Activated CD4-positive, alpha-beta T cell treated with anti-CD3 and anti-CD28 coated beads for 36 hours (primary cell): Measurements from ENCODE around the gene HIVEP3. TPM values are rescaled to one million over a fixed set of nuclear protein-coding genes. Genes with fewer than 3 reads are reported as not detected.

Source experiments
- ATAC-seq: fragments of 200-7000 bp; cut with Tn5 transposase; one replicate; pipeline ENCODE4 v1.10.0; 2021; ENCODE audit warnings: mild to moderate bottlenecking, moderate library complexity
- CTCF ChIA-PET: fragments of 350-600 bp; sonication (Branson Sonifier 250); formaldehyde crosslinking; loops from one replicate; lab custom pipeline; 2021; ENCODE audit warnings: antibody characterized with exemption; lab: Charles Lee
- POLR2A ChIA-PET: fragments of 350-600 bp; sonication (Branson Sonifier 250); formaldehyde crosslinking; loops from one replicate; lab custom pipeline; 2021; ENCODE audit warnings: antibody characterized with exemption, inconsistent platforms; lab: Charles Lee
- DNase-seq: peaks from one replicate; pipeline ENCODE4 v3.0.0-alpha.2; 2020
- H3K27ac Mint-ChIP-seq: one replicate; pipeline ENCODE4 v1.8.0; 2021; ENCODE audit warnings: mixed read lengths
- H3K27me3 Mint-ChIP-seq: one replicate; pipeline ENCODE4 v1.8.0; 2021; ENCODE audit warnings: mixed read lengths
- H3K36me3 Mint-ChIP-seq: one replicate; pipeline ENCODE4 v1.8.0; 2021; ENCODE audit warnings: low read depth, mixed read lengths
- H3K4me1 Mint-ChIP-seq: one replicate; pipeline ENCODE4 v1.8.0; 2021; ENCODE audit warnings: mixed read lengths
- H3K4me3 Mint-ChIP-seq: one replicate; pipeline ENCODE4 v1.8.0; 2021; ENCODE audit warnings: mild to moderate bottlenecking, moderate library complexity, mixed read lengths
- H3K9me3 Mint-ChIP-seq: one replicate; pipeline ENCODE4 v1.8.0; 2021; ENCODE audit warnings: low read depth, mixed read lengths
- intact Hi-C, 2 experiments: fragments of 100-400 bp; cut with DNase I in 1 of 2; cut with micrococcal nuclease in 1 of 2; formaldehyde crosslinking; loops; one replicate each; pipeline versions ENCODE4 v1.14.2 to v1.15.1; 2022 to 2024; cut with DNase I, micrococcal nuclease
- total RNA-seq, 2 experiments: library from RNA; stranded (reverse); gene quantifications; one replicate each; pipeline ENCODE4 v1.2.3, GENCODE V29; 2021

HIVEP3 gene
- total RNA-seq, 2 experiments from 2014 or later: 29.4 to 39.6 TPM

DNA sequence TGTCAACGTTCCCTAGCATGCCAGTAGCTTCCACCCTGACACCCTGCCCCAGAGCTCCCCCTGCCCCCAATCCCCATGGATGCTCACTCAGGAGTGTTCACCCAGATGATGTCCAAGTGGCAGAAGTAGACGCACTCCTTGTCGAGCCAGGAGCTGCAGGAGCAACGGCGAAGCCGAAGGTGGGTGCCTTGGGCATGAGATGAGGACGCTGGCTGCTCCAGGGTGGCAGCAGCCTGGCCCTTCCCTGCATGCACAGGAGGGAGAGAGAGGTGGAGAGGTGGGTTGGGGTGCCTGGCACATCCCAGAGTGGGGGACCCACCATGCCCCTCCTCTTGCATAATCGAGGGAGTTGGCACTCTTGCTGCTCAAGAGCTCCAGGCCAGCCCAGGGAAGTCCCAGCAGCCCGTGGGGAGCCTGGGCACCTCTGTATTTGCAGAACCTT lies 434.7 kb downstream of the HIVEP3 start:
- H3K27me3 Mint-ChIP-seq: peaks cover 24% of the 10 kb centered on the region
- DNase-seq (no peak), ATAC-seq (no peak)
- no peaks in the 10 kb centered on the region for H3K36me3 Mint-ChIP-seq
- ChIA-PET POLR2A (no interaction called here), CTCF (interaction anchor here (0.6 to 1.4 kb wide), 2 partner anchors 8 to 441 kb away, joined by 3 to 6 read pairs; no protein-coding TSS in a partner anchor)
- no peaks in the 10 kb centered on the region for H3K9me3 Mint-ChIP-seq
- no peak overlapping the region for H3K27ac Mint-ChIP-seq
- peaks cover 15% of the 10 kb centered on the region for H3K4me1 Mint-ChIP-seq
- no peak overlapping the region for H3K4me3 Mint-ChIP-seq
- intact Hi-C loops: no loop called here

DNA sequence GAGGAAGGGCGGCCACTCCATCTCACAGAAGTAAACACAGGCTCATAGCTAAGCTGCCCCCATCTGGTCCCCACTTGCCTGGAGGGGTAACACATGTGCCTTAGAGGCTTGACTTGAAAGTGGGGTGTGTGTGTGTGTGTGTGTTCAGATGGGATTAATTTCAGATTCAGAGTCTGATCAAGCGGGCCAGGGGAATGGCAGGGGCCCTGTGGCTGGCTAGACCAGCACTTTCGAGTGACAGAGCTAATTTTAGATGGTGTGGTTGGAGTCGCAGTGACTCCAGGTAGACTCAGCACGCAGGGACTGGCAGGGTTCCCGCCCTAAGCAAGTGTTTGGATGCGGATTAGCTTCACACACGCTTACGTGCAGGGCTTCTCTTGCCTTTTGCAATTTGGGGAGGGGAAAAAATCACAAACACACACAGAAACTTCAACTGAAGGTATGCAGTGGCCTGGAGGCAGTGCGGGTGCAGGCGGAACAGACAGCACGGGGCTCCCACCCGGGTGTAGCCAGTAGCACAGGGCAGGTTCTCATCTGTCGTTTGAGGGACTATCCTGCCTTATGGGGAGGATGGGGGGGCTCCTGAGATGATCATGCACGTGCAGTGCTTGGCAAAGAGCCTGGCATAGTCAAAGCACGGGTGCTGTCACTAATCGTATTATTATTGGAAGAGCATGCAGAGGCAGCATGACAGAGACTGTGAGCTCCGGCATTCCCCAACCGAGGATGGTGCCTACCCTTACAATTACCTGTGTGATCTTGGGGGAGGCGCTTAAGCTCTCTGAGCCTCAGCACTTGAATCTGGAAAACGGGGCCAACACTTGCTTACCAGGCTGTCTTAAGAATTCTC lies 435.5 kb downstream of the HIVEP3 start:
- Mint-ChIP-seq H3K4me1 (peaks cover 15% of the 10 kb centered on the region), H3K4me3 (no peak overlapping the region), H3K27ac (no peak overlapping the region), H3K36me3 (no peaks in the 10 kb centered on the region), H3K9me3 (no peaks in the 10 kb centered on the region), H3K27me3 (peaks cover 22% of the 10 kb centered on the region)
- intact Hi-C loops: no loop called here
- no peak for DNase-seq
- ChIA-PET CTCF (interaction anchor here (1.4 kb wide), 1 partner anchor 9 kb away, joined by 6 read pairs; no protein-coding TSS in a partner anchor), POLR2A (no interaction called here)
- ATAC-seq: no peak

DNA sequence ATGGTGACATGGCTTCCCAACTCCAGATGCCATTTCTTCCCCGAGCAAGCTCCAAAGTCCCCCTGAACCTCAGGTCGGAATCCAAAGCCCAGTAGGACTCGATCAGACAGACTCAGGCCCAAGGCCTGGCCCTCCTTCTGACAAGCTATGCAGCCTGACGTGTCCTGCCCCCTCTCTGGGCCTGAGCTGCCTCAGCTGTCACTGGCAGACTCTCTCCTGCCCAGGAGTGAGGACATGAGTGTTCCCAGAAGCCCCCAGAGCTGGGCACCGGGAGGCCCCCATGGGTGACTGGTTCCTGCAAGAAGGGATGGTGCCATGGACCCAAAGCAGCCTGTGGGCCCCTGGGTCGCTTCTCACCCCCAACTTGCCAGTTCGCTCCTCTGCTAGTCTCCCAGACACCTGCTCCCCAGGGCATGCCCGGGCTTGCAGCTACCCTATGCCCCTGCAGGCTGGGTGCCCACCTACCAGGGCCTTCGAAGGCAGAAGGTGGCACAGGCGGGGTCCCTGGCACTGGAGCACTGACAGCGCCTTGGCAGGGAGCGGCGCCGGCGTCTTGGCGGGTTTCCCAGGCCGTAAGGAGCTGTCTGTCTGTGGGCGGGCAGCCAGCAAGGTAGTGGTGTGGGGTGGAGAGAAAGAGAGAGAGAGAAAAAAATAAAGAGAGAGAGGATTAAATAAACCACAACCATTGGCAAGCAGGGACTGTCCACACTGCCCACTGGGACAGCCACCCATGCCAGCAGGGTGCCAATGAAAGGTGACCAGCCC lies 436.5 kb downstream of the HIVEP3 start:
- no peaks in the 10 kb centered on the region for H3K9me3 Mint-ChIP-seq
- CTCF ChIA-PET: no interaction called here
- peaks cover 19% of the 10 kb centered on the region for H3K27me3 Mint-ChIP-seq
- no peak for DNase-seq
- POLR2A ChIA-PET: no interaction called here
- no peak for ATAC-seq
- H3K27ac Mint-ChIP-seq: no peak overlapping the region
- no peaks in the 10 kb centered on the region for H3K36me3 Mint-ChIP-seq
- intact Hi-C loops: no loop called here
- H3K4me1 Mint-ChIP-seq: peaks cover 12% of the 10 kb centered on the region
- H3K4me3 Mint-ChIP-seq: no peak overlapping the region

DNA sequence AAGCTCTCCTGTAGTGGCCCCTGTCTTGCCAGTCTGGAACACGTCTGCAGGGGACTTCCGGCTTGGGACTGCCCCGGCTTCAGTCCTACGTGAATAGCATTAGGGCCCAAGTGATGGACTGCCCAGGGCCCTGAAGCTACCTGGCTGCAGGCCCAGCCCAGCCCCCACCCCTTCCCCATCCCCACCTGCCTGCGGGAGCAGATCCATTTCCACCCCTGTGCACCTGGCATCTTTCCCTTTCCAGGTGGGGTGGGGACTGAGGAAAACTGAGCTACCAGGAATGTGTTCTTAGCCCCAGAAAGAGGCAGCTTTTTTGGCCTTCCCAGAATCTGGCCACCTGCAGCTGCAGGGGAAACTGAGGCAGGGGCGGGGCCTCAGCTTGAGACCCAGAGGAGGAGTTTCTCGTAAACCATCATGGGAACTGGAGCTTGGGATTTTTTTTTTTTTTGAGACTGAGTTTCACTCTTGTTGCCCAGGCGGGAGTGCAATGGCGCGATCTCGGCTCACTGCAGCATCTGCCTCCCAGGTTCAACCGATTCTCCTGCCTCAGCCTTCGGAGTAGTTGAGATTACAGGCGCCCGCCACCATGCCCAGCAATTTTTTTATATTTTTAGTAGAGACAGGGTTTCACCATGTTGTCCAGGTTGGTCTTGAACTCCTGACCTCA lies 437.5 kb downstream of the HIVEP3 start:
- Mint-ChIP-seq H3K36me3 (no peaks in the 10 kb centered on the region), H3K9me3 (no peaks in the 10 kb centered on the region), H3K27me3 (peaks cover 12% of the 10 kb centered on the region), H3K4me1 (peaks cover 6% of the 10 kb centered on the region), H3K27ac (no peak overlapping the region), H3K4me3 (no peak overlapping the region)
- CTCF ChIA-PET: no interaction called here
- POLR2A ChIA-PET: interaction anchor here (0.6 kb wide), 1 partner anchor 21 kb away, joined by 3 read pairs; no protein-coding TSS in a partner anchor
- DNase-seq (no peak), ATAC-seq (no peak)
- intact Hi-C loops: no loop called here

DNA sequence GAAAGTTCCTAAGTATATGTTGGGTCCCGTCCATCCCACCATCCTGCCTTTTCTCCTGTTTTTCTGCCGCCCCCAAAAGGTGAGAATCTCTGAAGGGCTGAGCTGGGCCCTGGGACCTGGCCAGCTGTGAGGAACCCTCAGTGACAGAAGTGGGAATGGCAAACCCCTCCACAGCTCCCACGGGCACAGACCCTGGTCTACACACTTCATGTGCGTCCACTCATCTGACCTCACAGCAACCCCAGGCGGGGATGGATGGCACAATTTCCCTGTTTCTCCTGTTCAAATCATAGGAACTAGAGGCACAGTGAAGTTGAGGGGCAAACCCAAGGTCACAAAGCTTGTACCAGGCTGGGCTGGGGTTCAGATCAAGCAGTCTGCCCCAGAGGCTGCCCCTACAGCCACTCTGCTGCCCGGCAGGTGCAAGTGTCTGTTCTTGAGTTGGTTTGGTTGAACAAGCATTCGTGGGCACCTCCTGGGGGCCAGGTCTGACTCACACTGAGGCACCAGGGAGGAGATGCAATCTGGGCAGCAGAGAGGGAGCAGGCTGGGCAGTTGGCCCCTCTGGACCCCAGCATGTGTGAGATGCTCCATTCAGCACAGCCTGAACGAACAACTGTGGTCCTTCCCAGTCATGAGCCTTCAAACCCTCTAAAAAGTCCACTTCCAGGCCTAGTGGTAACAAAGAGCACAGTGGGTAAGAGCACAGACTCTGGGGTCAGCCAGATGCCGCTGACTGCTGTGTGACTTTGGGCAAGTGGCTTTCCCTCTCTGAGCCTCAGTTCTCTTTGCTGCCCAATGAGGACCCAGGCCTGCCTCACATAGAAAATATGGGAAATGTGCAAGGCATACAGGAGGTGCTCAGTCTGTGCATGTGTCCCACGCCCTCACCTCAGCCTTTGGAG lies 438.3 kb downstream of the HIVEP3 start:
- CTCF ChIA-PET: no interaction called here
- Mint-ChIP-seq H3K36me3 (no peaks in the 10 kb centered on the region), H3K9me3 (no peaks in the 10 kb centered on the region), H3K27ac (no peak overlapping the region), H3K27me3 (peaks cover 8% of the 10 kb centered on the region), H3K4me1 (no peaks in the 10 kb centered on the region), H3K4me3 (no peak overlapping the region)
- intact Hi-C loops: no loop called here
- DNase-seq (no peak), ATAC-seq (no peak)
- POLR2A ChIA-PET: interaction anchor here (0.6 kb wide), 1 partner anchor 20 kb away, joined by 3 read pairs; no protein-coding TSS in a partner anchor

DNA sequence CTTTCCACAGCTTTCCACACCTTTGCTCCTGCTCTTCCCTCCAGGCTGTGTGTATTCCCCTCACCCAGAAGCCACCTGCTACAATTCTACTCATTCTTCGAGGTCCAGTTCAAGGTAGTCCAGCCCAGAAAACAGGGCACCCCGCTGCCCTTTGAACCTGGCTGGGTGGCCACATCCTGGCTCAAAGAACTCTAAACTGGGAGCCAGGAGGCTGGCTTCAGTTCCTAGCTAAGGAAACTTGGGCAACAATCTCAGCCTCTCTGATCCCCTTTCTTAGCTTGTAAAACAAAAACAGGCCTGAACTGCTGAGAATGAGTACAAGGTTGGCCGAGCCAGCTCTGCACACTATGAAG lies 438.9 kb downstream of the HIVEP3 start:
- ChIA-PET POLR2A (no interaction called here), CTCF (interaction anchor here (0.8 kb wide), 1 partner anchor 13 kb away, joined by 3 read pairs; no protein-coding TSS in a partner anchor)
- ATAC-seq (no peak), DNase-seq (no peak)
- Mint-ChIP-seq H3K9me3 (no peaks in the 10 kb centered on the region), H3K27ac (no peak overlapping the region), H3K4me1 (no peaks in the 10 kb centered on the region), H3K27me3 (peaks cover 5% of the 10 kb centered on the region), H3K4me3 (no peak overlapping the region), H3K36me3 (no peaks in the 10 kb centered on the region)
- intact Hi-C loops: no loop called here

DNA sequence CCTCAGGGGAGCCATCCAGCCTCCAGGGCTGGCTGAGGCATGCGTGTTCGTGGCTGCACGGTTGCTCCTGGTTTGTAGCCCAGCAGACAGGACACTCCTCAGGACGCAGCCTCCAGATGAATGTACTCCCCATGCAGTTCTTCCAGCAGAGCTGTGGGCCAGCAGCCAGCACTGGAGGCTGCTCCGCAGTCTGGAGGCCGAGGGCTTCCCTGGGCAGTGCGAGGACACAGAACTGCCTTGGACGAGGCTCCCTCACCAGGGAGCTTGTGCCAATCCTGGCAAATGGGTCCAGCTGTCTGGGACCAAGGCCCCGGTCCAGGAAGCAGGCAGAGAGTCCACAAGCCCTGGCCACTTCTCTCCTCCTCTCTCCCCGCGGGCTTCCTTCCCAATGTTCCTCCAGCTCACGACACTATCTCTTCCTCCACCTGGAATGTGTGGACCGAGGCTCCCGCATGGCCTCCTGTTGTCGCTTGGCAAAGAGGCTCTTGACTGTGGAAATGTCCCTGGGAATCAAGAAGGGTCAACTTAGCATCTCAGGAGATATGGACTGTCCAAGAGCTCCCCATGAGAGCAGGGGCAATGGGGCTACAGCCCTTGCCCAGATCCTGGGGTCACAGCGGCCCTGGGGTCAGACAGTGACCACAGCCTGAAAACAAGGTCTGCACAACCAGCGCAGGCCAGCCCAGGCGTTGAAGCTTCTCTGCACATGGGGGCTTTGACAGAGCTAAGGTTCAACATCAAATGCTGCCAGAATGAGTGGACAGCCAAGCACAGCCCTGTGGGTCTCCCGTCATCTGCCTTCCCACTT lies 439.5 kb downstream of the HIVEP3 start:
- H3K4me3 Mint-ChIP-seq: no peak overlapping the region
- H3K27me3 Mint-ChIP-seq: peaks cover 5% of the 10 kb centered on the region
- POLR2A ChIA-PET: no interaction called here
- intact Hi-C loops: no loop called here
- ATAC-seq: no peak
- no peak for DNase-seq
- H3K9me3 Mint-ChIP-seq: no peaks in the 10 kb centered on the region
- CTCF ChIA-PET: interaction anchor here (0.8 to 1.3 kb wide), 2 partner anchors 13 kb away, joined by 3 to 4 read pairs; no protein-coding TSS in a partner anchor
- no peaks in the 10 kb centered on the region for H3K36me3 Mint-ChIP-seq
- no peak overlapping the region for H3K27ac Mint-ChIP-seq
- H3K4me1 Mint-ChIP-seq: no peaks in the 10 kb centered on the region

DNA sequence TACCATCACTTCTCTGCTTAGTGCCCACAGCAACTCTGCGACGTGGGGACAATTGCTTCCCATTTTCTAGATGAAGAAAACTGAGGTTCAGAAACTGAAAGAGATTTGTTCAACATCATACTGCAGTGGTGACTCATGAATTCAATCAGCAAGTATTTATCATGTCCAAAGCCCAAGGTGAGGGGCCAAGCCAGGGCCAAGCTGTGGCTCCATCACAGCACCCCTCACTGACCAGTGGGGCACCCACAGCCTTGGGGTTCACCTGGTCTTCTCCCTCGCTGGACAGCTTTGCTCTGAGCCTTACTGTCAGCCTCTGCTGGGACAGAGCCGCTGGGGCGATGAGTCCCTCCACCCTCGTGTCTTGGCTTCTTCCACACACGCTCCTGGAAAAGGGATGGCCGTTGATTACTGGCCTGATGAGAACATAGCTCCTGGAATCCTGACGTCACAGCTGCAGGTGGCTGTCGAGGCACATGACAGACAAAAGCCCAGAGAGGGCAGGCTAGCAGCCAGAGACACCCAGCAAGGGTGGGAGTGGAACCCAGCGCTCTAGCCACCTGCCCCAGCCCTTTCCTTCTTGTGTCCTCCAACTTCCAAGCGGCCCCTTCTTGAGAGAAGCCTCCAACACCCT lies 440.5 kb downstream of the HIVEP3 start:
- intact Hi-C loops: no loop called here
- Mint-ChIP-seq H3K36me3 (no peaks in the 10 kb centered on the region), H3K4me3 (no peak overlapping the region), H3K4me1 (no peaks in the 10 kb centered on the region), H3K27me3 (peaks cover 3% of the 10 kb centered on the region), H3K9me3 (no peaks in the 10 kb centered on the region), H3K27ac (no peak overlapping the region)
- no peak for ATAC-seq
- ChIA-PET CTCF (interaction anchor here (0.8 to 1.4 kb wide), 3 partner anchors 14 to 36 kb away, joined by 3 to 7 read pairs (median 4); no protein-coding TSS in a partner anchor), POLR2A (no interaction called here)
- DNase-seq: no peak

DNA sequence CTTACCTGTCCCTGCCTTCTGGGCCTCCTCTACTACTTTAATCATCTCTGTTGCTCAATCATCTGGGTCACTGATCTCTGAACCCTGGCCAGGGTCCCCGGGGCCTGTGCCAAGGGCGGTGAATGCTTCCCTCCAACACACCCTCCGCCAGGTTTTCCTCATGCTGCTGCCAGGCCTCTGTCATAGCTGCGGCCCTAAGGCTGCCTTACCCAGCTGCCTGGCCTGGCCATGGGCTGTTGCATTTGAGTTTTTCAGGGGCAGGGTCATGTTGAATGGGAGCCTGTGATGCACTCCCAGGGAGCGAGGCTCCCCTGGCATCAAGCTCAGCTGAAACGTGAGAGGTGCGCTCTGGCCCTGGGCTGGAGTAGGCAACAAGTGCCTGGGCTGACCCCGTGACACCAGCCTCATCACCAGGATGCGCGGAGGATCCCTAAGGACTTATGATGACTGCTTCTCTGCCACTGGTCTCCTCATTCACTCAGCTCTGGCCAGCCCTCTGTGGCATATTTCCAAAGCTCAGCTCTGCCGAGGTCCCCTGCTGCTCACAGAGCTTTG lies 441.8 kb downstream of the HIVEP3 start:
- POLR2A ChIA-PET: no interaction called here
- no peak overlapping the region for H3K27ac Mint-ChIP-seq
- no peaks in the 10 kb centered on the region for H3K9me3 Mint-ChIP-seq
- DNase-seq (no peak), ATAC-seq (no peak)
- H3K4me3 Mint-ChIP-seq: no peak overlapping the region
- no peaks in the 10 kb centered on the region for H3K4me1 Mint-ChIP-seq
- no peaks in the 10 kb centered on the region for H3K36me3 Mint-ChIP-seq
- intact Hi-C loops: no loop called here
- CTCF ChIA-PET: interaction anchor here (0.6 to 1.8 kb wide), 5 partner anchors 16 to 230 kb away, joined by 3 to 7 read pairs (median 4); no protein-coding TSS in a partner anchor
- H3K27me3 Mint-ChIP-seq: no peaks in the 10 kb centered on the region
